CD14-positive monocyte (primary cell): ENCODE results near the gene TMEM234. TPM values are rescaled to one million over a fixed set of nuclear protein-coding genes. Genes with fewer than 3 reads are reported as not detected.

ENCODE experiments used
- DNase-seq, 3 donors: peaks; one replicate each; pipeline ENCODE4 v3.0.0-alpha.2; 2011 to 2022
- H2AFZ ChIP-seq: 2 replicates; pipeline ENCODE4 v1.6.0; 2012; ENCODE audit warnings: mild to moderate bottlenecking, low read depth, low read length, inconsistent platforms; ENCODE audit not compliant: insufficient read depth, poor library complexity, severe bottlenecking
- H3K27ac ChIP-seq, 2 donors: 1 replicate in 1 of 2; 2 replicates in 1 of 2; pipeline ENCODE4 v1.5.1; 2012 to 2013; ENCODE audit warnings: low read length in 2 of 2, control low read depth in 1 of 2, inconsistent platforms in 1 of 2, low read depth in 1 of 2, mild to moderate bottlenecking in 1 of 2
- H3K27me3 ChIP-seq, 2 donors: one replicate each; pipeline versions ENCODE4 v1.6.0 to v1.6.1; 2011 to 2013; ENCODE audit warnings: low read length in 2 of 2; ENCODE audit not compliant: control insufficient read depth in 2 of 2, insufficient read depth in 2 of 2
- H3K36me3 ChIP-seq, 2 donors: replicated peaks in 1 of 2; 1 replicate in 1 of 2; 2 replicates in 1 of 2; pipeline versions ENCODE4 v1.5.1 to v1.6.1; 2012 to 2013; ENCODE audit warnings: low read length in 2 of 2, control low read depth in 1 of 2, inconsistent platforms in 1 of 2, mild to moderate bottlenecking in 1 of 2; ENCODE audit not compliant: insufficient read depth in 2 of 2, control insufficient read depth in 1 of 2
- H3K4me1 ChIP-seq, 2 donors: 1 replicate in 1 of 2; 2 replicates in 1 of 2; pipeline versions ENCODE4 v1.5.1 to v1.6.1; 2012 to 2013; ENCODE audit warnings: low read length in 2 of 2, control low read depth in 1 of 2, inconsistent platforms in 1 of 2, mild to moderate bottlenecking in 1 of 2, moderate library complexity in 1 of 2; ENCODE audit not compliant: insufficient read depth in 2 of 2, control insufficient read depth in 1 of 2
- H3K4me2 ChIP-seq: replicated peaks from 2 replicates; pipeline ENCODE3; 2012; ENCODE audit warnings: low read length, moderate library complexity, mild to moderate bottlenecking; ENCODE audit not compliant: poor library complexity, severe bottlenecking; ENCODE audit errors: extremely low read depth
- H3K4me3 ChIP-seq, 3 experiments: fragments of 200-600 bp in 1 of 3; sonication (generic) in 1 of 3; replicated peaks in 1 of 3; 1 replicate in 2 of 3; 2 replicates in 1 of 3; pipeline ENCODE4 v1.5.1; 2011 to 2013; ENCODE audit warnings: low read length in 3 of 3, mild to moderate bottlenecking in 3 of 3, control low read depth in 2 of 3, low read depth in 2 of 3, inconsistent platforms in 1 of 3, moderate library complexity in 1 of 3
- H3K79me2 ChIP-seq: 2 replicates; pipeline ENCODE4 v1.6.0; 2012; ENCODE audit warnings: mild to moderate bottlenecking, control low read depth, inconsistent platforms, low read length, moderate library complexity; ENCODE audit not compliant: insufficient read depth
- H3K9ac ChIP-seq: 2 replicates; pipeline ENCODE4 v1.6.0; 2017; ENCODE audit warnings: low read length, mild to moderate bottlenecking; ENCODE audit not compliant: insufficient read depth, poor library complexity, severe bottlenecking
- H3K9me3 ChIP-seq, 2 donors: replicated peaks in 1 of 2; 1 replicate in 1 of 2; 2 replicates in 1 of 2; pipeline versions ENCODE4 v1.5.1 to v1.6.1; 2012 to 2013; ENCODE audit warnings: low read length in 2 of 2, control low read depth in 1 of 2; ENCODE audit not compliant: control insufficient read depth in 1 of 2, insufficient read depth in 1 of 2
- H4K20me1 ChIP-seq: 2 replicates; pipeline ENCODE4 v1.6.0; 2012; ENCODE audit warnings: mild to moderate bottlenecking, low read length, control low read depth, moderate library complexity; ENCODE audit not compliant: insufficient read depth
- H3K27ac Mint-ChIP-seq, 7 donors: one replicate each; pipeline ENCODE4 v1.8.0; 2020; ENCODE audit warnings: mild to moderate bottlenecking in 7 of 7, mixed read lengths in 7 of 7, moderate library complexity in 6 of 7, inconsistent platforms in 2 of 7
- H3K27me3 Mint-ChIP-seq, 3 donors: one replicate each; pipeline ENCODE4 v1.8.0; 2021 to 2022; ENCODE audit warnings: low read depth in 3 of 3, mild to moderate bottlenecking in 3 of 3, mixed read lengths in 3 of 3, moderate library complexity in 3 of 3, inconsistent platforms in 1 of 3
- H3K36me3 Mint-ChIP-seq, 2 donors: one replicate each; pipeline ENCODE4 v1.8.0; 2020; ENCODE audit warnings: mixed read lengths in 2 of 2, inconsistent platforms in 1 of 2, mild to moderate bottlenecking in 1 of 2
- H3K4me1 Mint-ChIP-seq: one replicate; pipeline ENCODE4 v1.8.0; 2020; ENCODE audit warnings: mild to moderate bottlenecking, mixed read lengths
- H3K4me3 Mint-ChIP-seq, 2 donors: one replicate each; pipeline ENCODE4 v1.8.0; 2020; ENCODE audit warnings: mild to moderate bottlenecking in 2 of 2, mixed read lengths in 2 of 2, moderate library complexity in 1 of 2
- H3K9me3 Mint-ChIP-seq, 7 donors: one replicate each; pipeline ENCODE4 v1.8.0; 2020 to 2022; ENCODE audit warnings: mixed read lengths in 7 of 7, mild to moderate bottlenecking in 6 of 7, moderate library complexity in 6 of 7, inconsistent platforms in 2 of 7
- CTCF ChIP-seq: fragments of 200-600 bp; IDR thresholded peaks from one replicate; pipeline ENCODE4 v1.8.0; 2022; ENCODE audit warnings: antibody characterized with exemption, mild to moderate bottlenecking
- WGBS: methylation state at CpG from one replicate; pipeline ENCODE4 v1.1.5; 2013; ENCODE audit warnings: missing lambda C conversion rate; ENCODE audit not compliant: insufficient coverage; 5-methylcytosine and 5-hydroxymethylcytosine counted together
- intact Hi-C, 2 donors: fragments of 100-400 bp; cut with micrococcal nuclease; formaldehyde crosslinking; loops; one replicate each; pipeline versions ENCODE4 v1.15.0 to v1.15.1; 2023
- polyA plus RNA-seq, 3 donors: library from polyadenylated mRNA; depleted of rRNA in 1 of 3; unstranded in 2 of 3; stranded (reverse) in 1 of 3; fragments of 300-500 nt in 2 of 3; fragments of >200 nt in 1 of 3; fragmentation: Illumina TruSeq in 2 of 3; gene quantifications; 1 replicate in 2 of 3; 2 replicates in 1 of 3; pipeline ENCODE4 v1.2.3, GENCODE V29; 2012 to 2021

Gene TMEM234
- polyA plus RNA-seq, 3 donors: 12.8 to 22.0 (median 14.5) TPM

- no peaks in the 10 kb centered on the region for H3K9me3 ChIP-seq
- 34% methylated on average over 7 of the region's 7 CpGs for WGBS
- H3K4me1 ChIP-seq: peaks cover 35 to 41% of the 10 kb centered on the region in 2 donors
- H2AFZ ChIP-seq: peak overlapping the region; percentile 88
- Mint-ChIP-seq H3K4me3 (peak overlapping the region; percentile 88 to 92), H3K9me3 (no peaks in the 10 kb centered on the region), H3K36me3 (peaks cover 19 to 38% of the 10 kb centered on the region in 2 donors), H3K27ac (peak overlapping the region; percentile 57 to 99 (median 97)), H3K27me3 (peaks cover 0 to 2% (median 0%) of the 10 kb centered on the region in 3 donors), H3K4me1 (peaks cover 40% of the 10 kb centered on the region)
- H3K4me3 ChIP-seq: peak overlapping the region; percentile 57 to 83 (median 77)
- DNase-seq: no peak
- intact Hi-C loops: no loop called here
- H3K36me3 ChIP-seq: peaks cover 19 to 36% of the 10 kb centered on the region in 2 donors
- peak overlapping the region; percentile 83 to 87 for H3K27ac ChIP-seq
- H3K4me2 ChIP-seq: peak overlapping the region; percentile 86
- no peak for TF ChIP-seq CTCF
- peaks cover 18% of the 10 kb centered on the region for H4K20me1 ChIP-seq
- peak overlapping the region; percentile 75 for H3K9ac ChIP-seq
- H3K27me3 ChIP-seq: no peaks in the 10 kb centered on the region
- H3K79me2 ChIP-seq: peaks cover 34% of the 10 kb centered on the region
These were observed 43.0 kb downstream of the TMEM234 start for GRCh38 chr1:32179193-32179442.

- H3K4me2 ChIP-seq: peak overlapping the region; percentile 86
- H2AFZ ChIP-seq: peak overlapping the region; percentile 88
- H3K4me3 Mint-ChIP-seq: peak overlapping the region in 1 of 2 donors; percentile 88
- no peaks in the 10 kb centered on the region for H3K9me3 Mint-ChIP-seq
- peak overlapping the region in 1 of 2 donors; percentile 83 for H3K27ac ChIP-seq
- H3K79me2 ChIP-seq: peaks cover 31% of the 10 kb centered on the region
- H3K27me3 Mint-ChIP-seq: no peaks in the 10 kb centered on the region
- H3K9ac ChIP-seq: peak overlapping the region; percentile 75
- H3K9me3 ChIP-seq: no peaks in the 10 kb centered on the region
- intact Hi-C loops: no loop called here
- peaks cover 38% of the 10 kb centered on the region for H3K4me1 Mint-ChIP-seq
- H3K4me3 ChIP-seq: peak overlapping the region in 2 of 3 experiments; percentile 57 to 77
- no peaks in the 10 kb centered on the region for H3K27me3 ChIP-seq
- no peak for TF ChIP-seq CTCF
- H4K20me1 ChIP-seq: peaks cover 14% of the 10 kb centered on the region
- 41% methylated on average over 5 of the region's 7 CpGs for WGBS
- H3K27ac Mint-ChIP-seq: peak overlapping the region; percentile 57 to 99 (median 97)
- DNase-seq: peak in 1 of 3 donors; percentile 28
- peaks cover 18 to 39% of the 10 kb centered on the region in 2 donors for H3K36me3 Mint-ChIP-seq
- H3K36me3 ChIP-seq: peaks cover 21 to 36% of the 10 kb centered on the region in 2 donors
- peaks cover 35 to 41% of the 10 kb centered on the region in 2 donors for H3K4me1 ChIP-seq
These were observed 43.6 kb downstream of the TMEM234 start for GRCh38 chr1:32178380-32179192.
